Neuronal stem cell (in vitro differentiated cells): Measurements from ENCODE around the gene PRR20B. TPM values are rescaled to one million over a fixed set of nuclear protein-coding genes. Genes with fewer than 3 reads are reported as not detected.
"Not testable (repeated sequence)": the region's sequence is repeated elsewhere in the genome, so short reads cannot be mapped to it uniquely, and the experiment has no call there.

Experiments used
- DNase-seq: peaks from one replicate; pipeline ENCODE4 v3.0.0-alpha.2; 2013; ENCODE audit warnings: low spot score
- H2AFZ ChIP-seq: one replicate; pipeline ENCODE4 v1.6.1; 2013; ENCODE audit warnings: mild to moderate bottlenecking, low read length, inconsistent platforms
- H2AK5ac ChIP-seq: 2 replicates; pipeline ENCODE4 v1.6.1; 2013; ENCODE audit warnings: low read depth, mild to moderate bottlenecking, inconsistent platforms, low read length, moderate library complexity, mixed read lengths
- H2BK120ac ChIP-seq: 2 replicates; pipeline ENCODE4 v1.6.1; 2013; ENCODE audit warnings: low read depth, mild to moderate bottlenecking, inconsistent platforms, low read length, moderate library complexity, mixed read lengths
- H2BK12ac ChIP-seq: one replicate; pipeline ENCODE4 v1.6.1; 2013; ENCODE audit warnings: low read length, inconsistent platforms
- H2BK15ac ChIP-seq: 2 replicates; pipeline ENCODE4 v1.6.1; 2013; ENCODE audit warnings: mild to moderate bottlenecking, low read length, inconsistent platforms, mixed read lengths
- H2BK5ac ChIP-seq: one replicate; pipeline ENCODE4 v1.6.1; 2013; ENCODE audit warnings: inconsistent platforms, mild to moderate bottlenecking, low read length, moderate library complexity
- H3K14ac ChIP-seq: one replicate; pipeline ENCODE4 v1.6.1; 2013; ENCODE audit warnings: low read length, inconsistent platforms
- H3K18ac ChIP-seq: 2 replicates; pipeline ENCODE4 v1.6.1; 2013; ENCODE audit warnings: low read length, inconsistent platforms
- H3K23ac ChIP-seq: 2 replicates; pipeline ENCODE4 v1.6.1; 2013; ENCODE audit warnings: low read depth, mild to moderate bottlenecking, mixed read lengths, low read length, inconsistent platforms; ENCODE audit not compliant: poor library complexity
- H3K27ac ChIP-seq: replicated peaks from 3 replicates; pipeline ENCODE4 v1.5.1; 2013; ENCODE audit warnings: low read length, inconsistent platforms
- H3K27me3 ChIP-seq, 3 experiments: 2 replicates each; pipeline ENCODE4 v1.6.1; 2013; ENCODE audit warnings: low read length in 3 of 3, mild to moderate bottlenecking in 2 of 3, inconsistent platforms in 1 of 3, low read depth in 1 of 3, mixed read lengths in 1 of 3, moderate library complexity in 1 of 3; ENCODE audit not compliant: control insufficient read depth in 3 of 3, insufficient read depth in 3 of 3
- H3K36me3 ChIP-seq, 2 donors: replicated peaks in 1 of 2; 2 replicates each; pipeline ENCODE4 v1.6.1; 2013; ENCODE audit warnings: low read length in 2 of 2; ENCODE audit not compliant: control insufficient read depth in 2 of 2, insufficient read depth in 2 of 2
- H3K4ac ChIP-seq: 2 replicates; pipeline ENCODE4 v1.6.1; 2013; ENCODE audit warnings: inconsistent platforms, mild to moderate bottlenecking, low read length, moderate library complexity
- H3K4me1 ChIP-seq, 2 donors: 1 replicate in 1 of 2; 2 replicates in 1 of 2; pipeline ENCODE4 v1.6.1; 2013; ENCODE audit warnings: low read length in 2 of 2, low read depth in 1 of 2; ENCODE audit not compliant: control insufficient read depth in 2 of 2, insufficient read depth in 1 of 2
- H3K4me2 ChIP-seq: one replicate; pipeline ENCODE4 v1.6.1; 2013; ENCODE audit warnings: mild to moderate bottlenecking, low read length, inconsistent platforms; ENCODE audit not compliant: insufficient read depth, poor library complexity, severe bottlenecking
- H3K4me3 ChIP-seq, 2 donors: 2 replicates each; pipeline ENCODE4 v1.5.1; 2013; ENCODE audit warnings: low read length in 2 of 2, mild to moderate bottlenecking in 2 of 2, inconsistent platforms in 1 of 2, moderate library complexity in 1 of 2
- H3K79me1 ChIP-seq: one replicate; pipeline ENCODE4 v1.6.1; 2013; ENCODE audit warnings: low read depth, mild to moderate bottlenecking, inconsistent platforms, low read length, moderate library complexity
- H3K9ac ChIP-seq: one replicate; pipeline ENCODE4 v1.6.1; 2013; ENCODE audit warnings: mild to moderate bottlenecking, low read depth, low read length, inconsistent platforms; ENCODE audit not compliant: poor library complexity
- H3K9me3 ChIP-seq, 2 donors: replicated peaks in 1 of 2; 2 replicates each; pipeline versions ENCODE3 to v1.6.1; 2013; ENCODE audit warnings: low read length in 2 of 2, mild to moderate bottlenecking in 2 of 2, inconsistent platforms in 1 of 2, low read depth in 1 of 2, mixed read lengths in 1 of 2, moderate library complexity in 1 of 2; ENCODE audit not compliant: control insufficient read depth in 2 of 2, insufficient read depth in 1 of 2
- H4K8ac ChIP-seq: one replicate; pipeline ENCODE4 v1.6.1; 2013; ENCODE audit warnings: low read depth, mild to moderate bottlenecking, inconsistent platforms, low read length, moderate library complexity
- H4K91ac ChIP-seq: one replicate; pipeline ENCODE4 v1.6.1; 2013; ENCODE audit warnings: low read length, low read depth, mild to moderate bottlenecking, inconsistent platforms; ENCODE audit not compliant: poor library complexity
- WGBS, 2 donors: extraction: QIAGEN DNeasy Blood & Tissue Kit; methylation state at CpG; one replicate each; pipeline ENCODE4 v1.1.7; 2013; ENCODE audit warnings: missing lambda C conversion rate in 2 of 2, mixed read lengths in 1 of 2; ENCODE audit not compliant: insufficient read length in 2 of 2, insufficient replicate concordance in 1 of 2; ENCODE audit errors: extremely low coverage in 2 of 2; 5-methylcytosine and 5-hydroxymethylcytosine counted together
- polyA plus RNA-seq, 2 experiments: library from polyadenylated mRNA; stranded (reverse); fragments of 200-250 nt; gene quantifications; one replicate each; pipeline ENCODE4 v1.2.3, GENCODE V29; 2013

The PRR20B gene
- not detected for polyA plus RNA-seq (2013, experiment 1 of 2)
- polyA plus RNA-seq (2013, experiment 2 of 2): not detected

DNA sequence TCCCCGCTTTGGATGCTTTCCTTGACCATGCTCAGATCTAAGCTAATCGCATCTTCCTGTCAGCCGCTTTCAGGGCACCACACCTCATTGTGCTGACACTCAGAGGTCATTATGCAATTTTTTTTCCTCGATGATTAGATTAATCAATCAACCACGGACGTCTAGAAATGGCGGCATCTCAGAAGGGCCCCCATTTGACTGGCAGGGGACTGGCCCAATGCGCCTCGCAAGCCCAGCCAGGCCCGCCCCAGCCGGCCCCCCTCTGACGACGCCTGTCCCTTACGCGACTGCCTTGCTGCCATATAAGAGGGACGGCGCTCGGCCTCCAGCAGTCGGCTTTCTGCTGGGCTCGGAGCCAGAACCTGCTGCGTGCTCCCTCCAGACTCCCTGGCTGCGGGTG lies at the start of gene PRR20B:
TSS of gene PRR20B (plus strand) at position 301 of the 400 bp plus-strand sequence. CDS start 387 bp downstream, outside the sequence.
- not testable (repeated sequence) for H3K79me1 ChIP-seq, H4K91ac ChIP-seq, H3K27ac ChIP-seq, H3K23ac ChIP-seq, H2BK120ac ChIP-seq, H3K4me3 ChIP-seq, H3K27me3 ChIP-seq, H3K4me2 ChIP-seq, H4K8ac ChIP-seq, H2BK15ac ChIP-seq, H3K18ac ChIP-seq, H3K4me1 ChIP-seq, H2AFZ ChIP-seq, H3K36me3 ChIP-seq, H2AK5ac ChIP-seq, H3K9me3 ChIP-seq, DNase-seq, H2BK5ac ChIP-seq, H3K9ac ChIP-seq, H3K14ac ChIP-seq, H2BK12ac ChIP-seq, H3K4ac ChIP-seq
- WGBS, 2 donors: no CpG with 5 or more reads among the region's 22 CpGs

- Histone ChIP-seq H4K8ac (no peak overlapping the region), H3K14ac (no peak overlapping the region), H3K27ac (no peak overlapping the region), H3K27me3 (no peaks in the 10 kb centered on the region), H2AK5ac (no peak overlapping the region), H2BK15ac (no peak overlapping the region), H2BK120ac (no peak overlapping the region), H3K36me3 (no peaks in the 10 kb centered on the region), H3K79me1 (no peaks in the 10 kb centered on the region), H2BK12ac (no peak overlapping the region), H2BK5ac (no peak overlapping the region), H4K91ac (no peak overlapping the region), H3K4me3 (no peak overlapping the region), H3K9ac (no peak overlapping the region), H3K23ac (no peak overlapping the region), H2AFZ (no peak overlapping the region), H3K4me2 (no peak overlapping the region), H3K4me1 (no peaks in the 10 kb centered on the region), H3K4ac (no peak overlapping the region), H3K18ac (no peak overlapping the region), H3K9me3 (no peaks in the 10 kb centered on the region)
- WGBS, 2 donors: no CpG with 5 or more reads among the region's 4 CpGs
- no peak for DNase-seq
These were observed 32.3 kb upstream of the PRR20B start for GRCh38 chr13:57114945-57115344.

- H3K27me3 ChIP-seq: no peaks in the 10 kb centered on the region
- H2BK120ac ChIP-seq: no peak overlapping the region
- no peak overlapping the region for H2AFZ ChIP-seq
- no peak overlapping the region for H3K4me3 ChIP-seq
- no peak overlapping the region for H4K91ac ChIP-seq
- H3K23ac ChIP-seq: no peak overlapping the region
- H2BK5ac ChIP-seq: no peak overlapping the region
- no peak overlapping the region for H3K14ac ChIP-seq
- H3K4me2 ChIP-seq: no peak overlapping the region
- no peak overlapping the region for H2BK12ac ChIP-seq
- no peak overlapping the region for H2AK5ac ChIP-seq
- H4K8ac ChIP-seq: no peak overlapping the region
- no peak overlapping the region for H2BK15ac ChIP-seq
- H3K4me1 ChIP-seq: no peaks in the 10 kb centered on the region
- H3K79me1 ChIP-seq: no peaks in the 10 kb centered on the region
- no CpG with 5 or more reads among the region's 1 CpG for WGBS, 2 donors
- no peak for DNase-seq
- no peak overlapping the region for H3K27ac ChIP-seq
- H3K36me3 ChIP-seq: no peaks in the 10 kb centered on the region
- H3K9me3 ChIP-seq: no peaks in the 10 kb centered on the region
- no peak overlapping the region for H3K9ac ChIP-seq
- no peak overlapping the region for H3K18ac ChIP-seq
- no peak overlapping the region for H3K4ac ChIP-seq
These were observed 23.6 kb upstream of the PRR20B start for GRCh38 chr13:57123681-57124080.

- no peak overlapping the region for H3K18ac ChIP-seq
- no peak overlapping the region for H3K4me3 ChIP-seq
- H2AFZ ChIP-seq: no peak overlapping the region
- no peak overlapping the region for H3K4me2 ChIP-seq
- H3K36me3 ChIP-seq: no peaks in the 10 kb centered on the region
- no peaks in the 10 kb centered on the region for H3K79me1 ChIP-seq
- H2BK15ac ChIP-seq: no peak overlapping the region
- H3K4ac ChIP-seq: no peak overlapping the region
- H3K14ac ChIP-seq: no peak overlapping the region
- no peak overlapping the region for H2BK120ac ChIP-seq
- no peaks in the 10 kb centered on the region for H3K4me1 ChIP-seq
- H3K27me3 ChIP-seq: no peaks in the 10 kb centered on the region
- no peak overlapping the region for H3K27ac ChIP-seq
- H3K9me3 ChIP-seq: no peaks in the 10 kb centered on the region
- H2AK5ac ChIP-seq: no peak overlapping the region
- H3K9ac ChIP-seq: no peak overlapping the region
- H2BK12ac ChIP-seq: no peak overlapping the region
- H4K91ac ChIP-seq: no peak overlapping the region
- WGBS, 2 donors: no CpG with 5 or more reads among the region's 6 CpGs
- DNase-seq: no peak
- H3K23ac ChIP-seq: no peak overlapping the region
- no peak overlapping the region for H4K8ac ChIP-seq
- no peak overlapping the region for H2BK5ac ChIP-seq
These were observed 18.4 kb upstream of the PRR20B start for GRCh38 chr13:57128909-57129308.
